HFF-Myc (cell line): ENCODE data around the gene TMEM240.

Experiments used
- DNase-seq: peaks from one replicate; pipeline ENCODE4 v3.0.0-alpha.2; 2011; ENCODE audit warnings: low read depth; ENCODE audit errors: extremely low read depth
- H3K4me3 ChIP-seq: replicated peaks from 2 replicates; pipeline ENCODE4 v1.5.1; 2011; ENCODE audit warnings: low read depth, mild to moderate bottlenecking, control low read depth, low read length
- CTCF ChIP-seq: IDR thresholded peaks from 2 replicates; pipeline ENCODE4 v1.5.1; 2012; ENCODE audit warnings: mild to moderate bottlenecking, low read depth, low read length, control low read depth; ENCODE audit errors: missing control alignments

The TMEM240 gene

GRCh38 chr1:1540090-1540817 is at the start of gene TMEM240:
TMEM240 (minus strand) TSS chr1:1540624; CDS start chr1:1540346, 278 bp downstream.
- no peak for DNase-seq
- TF ChIP-seq CTCF, result no peak
- H3K4me3 ChIP-seq, result peak within 1 kb of the TSS; percentile 55

GRCh38 chr1:1583347-1584010 is 43.1 kb upstream of the TMEM240 start:
- no peak for TF ChIP-seq CTCF
- no peak overlapping the region for H3K4me3 ChIP-seq
- no peak for DNase-seq

- H3K4me3 ChIP-seq, result no peak overlapping the region
- no peak for DNase-seq
- no peak for TF ChIP-seq CTCF
Observed at GRCh38 chr1:1582585-1583346, 42.3 kb upstream of the TMEM240 start.

- no peak for TF ChIP-seq CTCF
- H3K4me3 ChIP-seq, result no peak overlapping the region
- no peak for DNase-seq
Observed at GRCh38 chr1:1578371-1578940, 38.0 kb upstream of the TMEM240 start.

DNA sequence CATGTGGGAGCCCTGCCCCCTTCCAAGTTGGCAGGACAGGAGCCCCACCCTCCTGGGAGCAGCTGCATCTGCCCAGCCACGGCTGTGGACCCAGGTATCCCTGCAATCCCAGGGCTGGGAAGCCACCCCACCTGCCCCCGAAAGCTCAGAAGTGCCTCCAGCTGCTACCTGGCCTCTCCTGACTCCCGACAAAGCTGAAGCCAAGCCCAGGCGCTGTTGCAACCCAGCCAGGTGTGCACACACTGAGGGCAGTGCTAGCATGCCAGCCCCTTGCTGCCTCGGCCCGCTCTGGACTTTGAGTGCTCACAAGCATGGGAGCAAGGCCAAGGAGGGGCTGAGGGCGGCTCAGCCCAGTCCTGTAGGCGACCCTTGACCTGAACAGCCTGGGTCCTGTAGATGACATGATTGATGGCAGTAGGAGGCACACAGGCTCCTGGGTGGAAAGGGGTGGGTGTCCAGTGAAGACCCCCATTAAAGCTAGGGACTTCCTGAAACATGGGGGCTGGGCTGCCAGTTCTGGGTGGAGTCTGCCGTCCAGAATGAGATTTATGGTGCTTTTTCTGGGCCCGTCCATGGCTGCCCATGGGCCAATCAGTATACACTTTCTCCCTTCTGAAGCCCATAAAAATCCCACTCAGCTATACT is 37.1 kb upstream of the TMEM240 start:
- TF ChIP-seq CTCF, result no peak
- H3K4me3 ChIP-seq, result no peak overlapping the region
- no peak for DNase-seq
